AG20443 (cell line): ENCODE measurements around the gene DNAJB5.
"Not testable (repeated sequence)": the region's sequence is repeated elsewhere in the genome, so short reads cannot be mapped to it uniquely, and the experiment has no call there.

Experiments used
- DNase-seq: peaks from one replicate; pipeline ENCODE4 v3.0.0; 2012; ENCODE audit warnings: low spot score, mixed read lengths

DNAJB5 gene

DNA sequence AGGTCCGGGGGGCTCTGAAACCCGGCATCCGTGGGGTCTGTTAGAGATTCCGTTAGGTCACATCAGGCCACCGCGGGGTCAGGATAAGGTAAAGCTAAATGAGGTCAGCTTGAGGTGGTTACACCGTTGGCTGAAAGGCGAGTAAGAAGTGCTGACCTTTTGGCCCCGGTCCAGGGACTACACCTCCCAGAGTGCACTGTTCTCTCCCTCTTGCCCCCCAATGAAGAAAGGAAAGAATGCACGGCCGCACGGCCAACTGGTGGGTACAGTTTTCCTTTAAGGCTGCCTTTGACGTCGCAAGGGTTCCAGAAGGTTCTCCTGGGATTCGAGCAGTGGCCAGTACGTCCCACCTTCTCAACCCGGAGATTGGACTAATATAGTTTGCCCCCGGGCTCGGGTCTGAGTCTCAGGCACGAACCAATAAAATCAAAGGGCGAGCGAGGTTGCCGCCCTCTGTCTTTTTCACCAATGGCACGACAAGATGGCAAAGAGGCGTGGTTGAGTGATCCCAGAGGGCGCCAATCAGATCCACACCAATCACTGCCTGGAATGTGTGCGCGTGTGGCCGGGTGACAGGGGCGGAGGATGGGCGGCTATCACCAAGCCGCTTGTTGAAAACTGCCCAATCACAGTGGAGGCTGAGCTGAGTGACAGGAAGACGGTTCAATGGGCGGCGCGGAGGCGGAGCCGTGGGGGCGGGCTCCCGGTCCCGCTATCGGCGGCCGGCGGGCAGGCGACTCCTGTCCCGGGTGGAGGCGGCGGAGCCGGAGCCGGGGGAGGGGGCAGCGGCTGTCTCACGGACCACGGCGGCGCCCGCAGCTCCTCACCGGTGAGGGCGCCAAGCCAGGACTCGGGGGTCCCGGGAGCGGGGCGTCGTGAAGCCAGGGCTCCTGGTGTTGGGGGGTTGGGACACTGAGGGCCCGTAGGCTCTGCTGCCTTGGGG lies at the start of gene DNAJB5:
DNAJB5 (plus strand) TSS at position 743 of the 943 bp plus-strand sequence. CDS start 886 bp downstream, outside the sequence.
- DNase-seq = peak; percentile 97

DNA sequence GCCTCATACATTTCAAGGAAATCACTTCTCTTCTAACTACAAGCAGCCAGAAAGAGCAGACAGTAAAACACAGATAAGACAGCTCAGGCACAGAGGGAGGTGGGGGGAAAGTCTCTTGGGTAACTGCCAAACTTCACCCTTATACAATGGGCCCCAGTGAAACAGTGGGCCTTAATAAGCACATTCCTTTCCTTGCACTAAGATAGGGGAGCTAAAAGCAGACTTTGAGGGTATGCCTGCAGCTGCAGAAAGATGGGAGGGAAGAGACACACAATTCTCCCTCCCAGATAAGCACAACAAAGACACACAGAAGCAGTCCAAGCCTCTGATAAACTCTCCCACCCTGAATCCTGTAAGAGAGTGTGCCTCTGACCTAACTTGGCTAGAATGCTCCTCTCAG lies 49.6 kb upstream of the DNAJB5 start:
- not testable (repeated sequence) for DNase-seq

DNA sequence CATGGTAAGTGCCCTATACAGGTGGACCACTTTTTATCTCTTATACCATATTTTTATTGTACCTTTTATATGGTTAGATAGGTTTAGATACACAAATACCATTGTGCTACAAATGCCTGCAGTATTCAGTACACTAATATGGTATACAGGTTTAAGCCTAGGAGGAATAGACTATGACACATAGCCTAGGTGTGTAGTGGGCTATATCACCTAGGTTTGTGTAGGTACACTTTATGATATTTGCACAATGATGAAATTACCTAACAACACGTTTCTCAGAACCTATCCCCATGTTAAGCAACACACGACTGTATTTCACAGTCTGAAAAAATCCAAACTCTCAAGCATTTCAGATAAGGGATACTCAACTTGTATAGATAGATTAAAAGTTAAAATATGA lies 41.1 kb upstream of the DNAJB5 start:
- no peak for DNase-seq

DNA sequence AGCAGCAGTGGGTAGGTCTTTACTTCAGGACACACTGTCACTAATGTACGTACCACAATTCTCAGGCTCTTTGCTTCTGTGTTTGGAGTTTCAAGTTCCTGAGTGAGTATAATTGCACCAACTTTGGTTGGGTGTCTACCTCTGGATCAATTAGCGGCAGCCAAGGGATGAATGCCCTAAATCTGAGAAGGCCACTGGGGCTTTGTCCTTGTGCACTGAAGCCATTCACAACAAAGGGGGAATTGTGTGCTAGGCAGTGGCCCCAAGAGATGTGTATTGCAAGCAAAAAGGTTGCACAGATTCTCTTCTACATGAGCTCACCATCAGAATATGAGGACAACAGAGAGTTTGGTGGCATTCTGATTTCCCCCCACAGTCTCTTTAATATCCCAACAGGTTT lies 35.3 kb upstream of the DNAJB5 start:
- DNase-seq = no peak

- not testable (repeated sequence) for DNase-seq
Measured at GRCh38 chr9:34956066-34956465, 33.5 kb upstream of the DNAJB5 start.

DNA sequence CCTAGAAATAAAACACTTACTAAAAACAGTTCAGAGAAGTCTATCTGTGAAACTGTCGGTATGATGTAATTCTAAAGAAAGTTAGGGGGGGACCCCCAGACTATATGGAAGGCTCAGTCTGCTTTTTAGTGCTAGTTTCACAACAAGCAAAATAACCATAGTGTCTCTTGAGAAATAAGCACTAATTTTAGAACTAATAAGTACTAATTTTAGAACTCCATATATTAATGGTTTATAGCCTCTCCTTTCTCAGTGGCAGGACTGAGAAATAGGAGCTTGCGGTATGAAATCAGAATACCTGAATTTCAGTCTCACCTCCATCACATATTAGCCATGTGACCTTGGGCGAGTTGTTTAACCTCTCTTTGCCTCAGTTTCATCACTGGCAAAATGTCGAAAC lies 32.9 kb upstream of the DNAJB5 start:
- no peak for DNase-seq

DNA sequence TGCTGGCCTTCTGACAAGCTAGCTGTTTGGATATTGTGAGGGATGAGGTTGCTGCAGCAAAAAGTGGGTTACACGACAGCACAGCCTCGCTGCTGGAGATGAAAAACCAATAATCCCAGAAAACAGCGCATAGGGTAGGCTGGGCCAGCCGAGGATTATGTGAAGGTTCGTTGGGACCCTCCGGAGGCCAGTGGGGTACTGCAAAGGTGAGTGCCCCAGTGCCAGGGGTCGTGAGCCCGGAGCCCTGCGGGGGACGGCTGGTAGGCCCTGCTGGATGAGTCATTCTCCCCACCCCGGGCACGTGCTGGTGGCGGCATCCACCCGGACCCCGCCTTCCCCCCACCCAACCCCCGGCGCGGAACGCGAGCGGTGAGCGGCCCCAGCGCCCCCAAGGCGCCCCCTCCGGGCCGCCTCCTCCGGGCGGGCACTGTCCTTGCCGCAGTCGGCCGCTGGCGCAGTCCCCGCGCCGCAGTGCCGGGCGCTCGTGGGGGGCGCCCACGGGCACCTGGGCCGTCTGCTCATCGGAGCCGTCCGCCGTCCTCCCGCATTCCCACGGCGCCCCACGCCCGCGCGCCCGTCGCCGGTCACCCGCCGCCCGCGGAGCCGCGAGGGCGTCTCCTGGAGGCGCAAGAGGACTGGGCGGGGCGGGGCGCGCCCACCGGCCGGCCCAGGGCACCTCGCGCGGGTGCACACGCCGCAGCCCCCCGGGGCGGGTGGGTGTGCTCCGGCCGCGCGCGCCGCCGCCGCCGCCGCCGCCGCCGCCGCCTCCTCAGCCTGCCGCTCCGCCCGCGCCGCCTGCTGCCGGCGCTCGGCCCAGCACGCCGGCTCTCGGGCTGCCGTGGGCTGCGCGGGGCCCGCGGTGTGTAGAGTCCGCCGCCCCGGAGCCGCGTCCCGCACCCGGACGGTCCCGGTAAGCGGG lies 31.8 kb upstream of the DNAJB5 start, which contains the start of gene PHF24:
PHF24 (plus strand) TSS at position 794 of the 919 bp plus-strand sequence. CDS start 13,014 bp downstream, outside the sequence.
- peak; percentile 67 for DNase-seq

DNA sequence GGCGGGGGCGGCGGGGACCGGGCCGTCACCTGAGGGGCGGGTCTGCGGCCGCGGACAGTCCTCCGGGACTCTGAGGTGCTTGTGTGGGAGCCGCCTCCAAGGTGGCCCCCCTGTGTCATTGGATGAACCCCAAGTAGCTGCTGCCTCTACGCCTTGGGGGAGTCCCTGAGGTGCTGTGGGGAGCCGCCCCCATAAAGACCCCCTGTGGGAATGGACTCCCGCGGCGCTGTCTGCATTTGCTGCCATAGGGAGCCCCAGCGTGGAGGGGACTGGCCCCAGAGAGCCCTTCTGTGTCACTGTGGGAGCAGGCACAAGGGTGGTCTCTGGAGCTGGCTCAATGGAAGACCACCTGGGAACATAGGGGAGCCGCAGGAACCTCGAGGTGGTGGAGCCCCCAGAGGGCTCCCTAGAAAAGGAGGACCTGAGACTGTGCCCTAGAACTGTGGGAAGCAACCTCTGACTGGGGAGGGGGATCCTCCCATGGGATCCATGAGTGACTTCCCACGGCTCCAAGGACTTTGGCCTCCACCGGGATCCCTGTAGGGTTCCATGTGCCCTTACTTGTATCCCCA lies 31.0 kb upstream of the DNAJB5 start:
- no peak for DNase-seq

- DNase-seq = no peak
Measured at GRCh38 chr9:34959461-34959860, 30.1 kb upstream of the DNAJB5 start.

DNA sequence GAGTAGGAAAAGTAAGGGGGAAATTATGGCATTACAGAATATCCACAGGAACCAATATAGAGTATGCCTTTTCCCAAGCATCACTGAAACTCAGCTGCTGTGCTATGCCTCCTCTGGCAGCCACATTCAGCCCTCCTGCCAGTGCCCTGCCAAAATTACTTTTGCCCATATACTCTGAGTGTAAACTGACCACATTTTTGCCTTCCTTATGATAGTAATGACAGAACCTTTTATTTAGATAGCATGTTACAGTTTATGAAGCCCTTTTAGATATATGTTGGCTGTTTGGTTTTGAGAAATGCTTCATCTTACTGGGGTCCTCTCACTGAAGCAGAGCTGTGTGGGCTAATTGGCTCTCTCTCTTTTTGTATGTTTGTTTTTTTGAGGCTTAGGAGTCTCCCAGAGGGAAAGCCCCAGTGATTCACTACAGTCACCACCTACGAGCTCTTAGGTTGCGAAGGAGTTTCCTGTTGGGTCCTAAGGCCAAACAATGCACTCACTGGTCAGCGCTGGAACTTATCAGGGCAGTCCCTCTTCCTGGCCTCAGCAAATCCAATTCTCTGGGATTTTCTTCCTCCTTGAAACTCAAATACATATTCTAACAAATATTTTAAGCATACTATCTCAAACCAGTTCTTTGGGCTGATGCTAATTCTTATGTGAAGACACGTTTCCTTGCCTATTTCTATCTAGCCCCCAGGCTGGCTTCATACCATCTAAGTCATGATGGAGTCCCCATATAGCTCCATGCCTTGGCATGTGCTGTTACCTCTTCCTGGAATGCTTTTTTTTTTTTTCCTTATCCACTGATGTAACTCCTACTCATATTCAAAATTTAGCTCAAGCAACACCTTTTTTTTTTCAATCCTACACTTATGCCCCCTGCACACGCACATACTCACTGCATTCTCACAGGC lies 27.7 kb upstream of the DNAJB5 start:
- no peak for DNase-seq

GRCh38 chr9:34962546-34962945 lies 27.0 kb upstream of the DNAJB5 start:
- no peak for DNase-seq

GRCh38 chr9:34963552-34963951 lies 26.0 kb upstream of the DNAJB5 start:
- DNase-seq = no peak

- no peak for DNase-seq
Measured at GRCh38 chr9:34964458-34964857, 25.1 kb upstream of the DNAJB5 start.

DNA sequence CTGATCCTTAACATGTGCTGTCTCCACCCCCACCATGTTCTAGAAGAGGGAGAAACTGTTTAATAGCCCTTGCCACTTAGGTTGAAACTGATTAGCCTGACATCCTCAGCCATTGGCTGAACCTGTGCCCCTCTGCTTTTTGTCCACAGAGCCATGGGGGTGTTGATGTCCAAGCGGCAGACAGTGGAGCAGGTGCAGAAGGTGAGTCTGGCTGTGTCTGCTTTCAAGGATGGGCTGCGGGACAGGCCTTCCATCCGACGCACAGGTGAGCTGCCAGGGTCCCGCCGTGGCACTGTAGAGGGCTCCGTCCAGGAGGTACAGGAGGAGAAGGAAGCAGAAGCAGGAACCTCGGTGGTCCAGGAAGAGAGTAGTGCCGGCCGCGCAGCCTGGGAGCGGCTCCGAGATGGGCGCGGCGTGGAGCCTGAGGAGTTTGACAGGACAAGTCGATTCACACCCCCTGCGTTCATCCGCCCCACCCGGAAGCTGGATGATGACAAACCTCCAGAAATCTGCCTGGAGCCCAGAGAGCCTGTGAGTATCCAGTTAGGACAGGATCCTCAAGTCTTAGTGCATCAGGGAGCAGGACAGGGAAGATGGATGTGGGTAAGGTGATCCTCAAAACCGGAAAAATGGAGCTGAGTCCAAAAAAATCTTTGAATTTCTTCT lies 18.3 kb upstream of the DNAJB5 start:
- no peak for DNase-seq

DNA sequence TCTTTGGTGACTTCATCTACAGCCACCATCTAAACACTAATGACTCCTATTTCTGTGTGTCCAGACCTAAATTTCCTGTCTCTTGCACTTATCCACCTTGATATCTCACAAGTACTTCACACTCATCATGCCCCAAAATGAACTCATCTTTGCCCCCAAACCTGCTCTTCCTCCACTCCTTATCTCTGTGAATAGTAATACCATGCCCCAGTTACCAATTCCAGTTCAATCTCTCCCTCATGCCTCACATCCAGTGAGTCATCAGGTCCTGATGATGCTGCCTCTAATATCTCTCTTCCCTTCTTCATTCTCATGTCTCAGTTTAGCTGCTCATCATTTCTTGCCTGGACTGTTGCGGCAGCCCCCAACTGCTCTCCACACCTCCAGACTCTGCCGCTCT lies 14.9 kb upstream of the DNAJB5 start:
- no peak for DNase-seq

- DNase-seq = no peak
Measured at GRCh38 chr9:34976441-34976840, 13.1 kb upstream of the DNAJB5 start.

DNA sequence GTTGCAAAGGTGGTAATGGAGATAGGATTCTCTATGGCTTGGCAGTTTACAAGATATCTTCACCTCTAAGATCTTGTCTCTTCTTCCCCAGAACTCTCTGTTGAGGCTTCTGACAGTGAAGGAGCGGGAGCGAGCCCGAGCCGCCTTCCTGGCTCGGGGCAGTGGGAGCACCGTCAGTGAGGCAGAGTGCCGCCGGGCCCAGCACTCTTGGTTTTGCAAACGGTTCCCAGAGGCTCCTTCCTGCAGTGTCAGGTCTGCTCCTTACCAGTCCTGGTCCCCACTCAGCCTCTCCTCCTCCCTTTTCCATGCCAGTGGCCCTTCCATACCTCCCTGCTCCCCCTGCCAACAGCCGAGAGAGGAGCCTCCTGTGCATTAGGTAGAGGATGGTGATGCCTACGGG lies 12.6 kb upstream of the DNAJB5 start:
- no peak for DNase-seq

DNA sequence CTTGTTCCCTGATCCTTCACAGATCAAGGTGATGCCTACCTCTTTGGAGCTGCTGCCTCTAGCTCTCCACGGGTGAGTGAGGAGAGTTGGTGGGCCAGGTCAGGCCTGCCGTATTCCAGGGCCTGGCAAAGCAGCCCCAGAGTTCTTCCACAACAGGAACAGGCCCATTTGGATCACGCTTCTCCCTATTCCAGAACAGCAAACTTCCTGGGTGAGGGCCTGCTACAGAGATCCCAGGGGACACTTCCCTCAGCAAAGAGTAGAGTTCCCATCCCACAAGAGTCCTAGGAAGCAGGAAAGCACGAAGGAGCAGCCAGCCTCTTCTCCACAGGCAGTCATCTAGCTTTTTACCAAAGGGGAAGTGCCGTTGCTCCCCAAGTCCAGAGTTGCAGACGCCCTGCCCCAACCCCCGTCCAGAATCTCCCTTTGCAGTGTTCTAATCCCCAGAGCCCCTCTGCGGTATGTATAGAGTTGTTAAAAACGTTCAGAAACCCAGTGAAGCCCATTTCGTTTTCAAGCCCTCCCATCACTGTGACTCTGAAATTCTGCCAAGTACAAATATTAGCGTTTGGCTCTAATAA lies 9.3 kb upstream of the DNAJB5 start:
- no peak for DNase-seq

DNA sequence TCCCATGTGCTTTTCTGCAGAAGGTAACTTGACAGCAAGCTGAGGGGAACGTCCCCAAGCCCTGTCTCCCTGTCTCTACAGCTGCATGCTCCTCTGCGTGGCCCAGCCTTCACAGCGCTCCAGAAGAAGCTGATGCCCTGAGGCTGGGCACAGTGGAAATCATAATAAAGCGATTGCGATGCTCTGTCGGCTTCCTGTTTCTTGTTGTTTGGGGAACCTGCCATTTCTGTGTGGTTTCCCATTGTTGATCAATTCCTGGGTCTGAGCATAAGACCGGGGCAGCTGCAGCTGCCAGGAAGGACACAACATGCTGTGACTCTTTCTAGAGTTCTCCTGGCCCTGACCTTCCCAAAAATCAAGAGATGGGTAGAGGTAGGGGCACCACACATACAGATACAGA lies 7.2 kb upstream of the DNAJB5 start:
- DNase-seq = no peak

DNA sequence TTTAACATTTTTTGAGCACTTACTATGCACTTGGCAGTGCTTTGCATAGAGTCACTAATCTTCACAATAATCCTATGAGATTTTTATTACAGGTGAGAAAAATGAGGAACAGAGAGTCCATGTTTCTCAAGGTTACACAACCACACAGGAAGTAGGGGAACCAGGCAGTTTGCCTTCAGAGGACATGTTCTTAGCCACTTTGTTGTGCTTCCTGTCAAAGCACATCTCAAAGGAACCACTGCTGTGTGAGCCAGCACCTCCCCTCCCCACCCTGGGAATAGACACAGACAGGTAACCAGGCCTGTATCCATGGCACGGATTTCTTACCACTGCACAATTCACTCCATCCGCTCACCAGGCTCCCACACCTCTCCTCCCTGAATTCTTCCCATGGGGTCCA lies 6.3 kb upstream of the DNAJB5 start:
- no peak for DNase-seq
